ENCODE measurements around the gene PPP2R2C. TPM values are rescaled to one million over a fixed set of nuclear protein-coding genes. Genes with fewer than 3 reads are reported as not detected.

Gene PPP2R2C
- polyA plus RNA-seq, 1 of the 3 experiments (the other 2 are of a cell fraction) = 0.21 TPM

DNA sequence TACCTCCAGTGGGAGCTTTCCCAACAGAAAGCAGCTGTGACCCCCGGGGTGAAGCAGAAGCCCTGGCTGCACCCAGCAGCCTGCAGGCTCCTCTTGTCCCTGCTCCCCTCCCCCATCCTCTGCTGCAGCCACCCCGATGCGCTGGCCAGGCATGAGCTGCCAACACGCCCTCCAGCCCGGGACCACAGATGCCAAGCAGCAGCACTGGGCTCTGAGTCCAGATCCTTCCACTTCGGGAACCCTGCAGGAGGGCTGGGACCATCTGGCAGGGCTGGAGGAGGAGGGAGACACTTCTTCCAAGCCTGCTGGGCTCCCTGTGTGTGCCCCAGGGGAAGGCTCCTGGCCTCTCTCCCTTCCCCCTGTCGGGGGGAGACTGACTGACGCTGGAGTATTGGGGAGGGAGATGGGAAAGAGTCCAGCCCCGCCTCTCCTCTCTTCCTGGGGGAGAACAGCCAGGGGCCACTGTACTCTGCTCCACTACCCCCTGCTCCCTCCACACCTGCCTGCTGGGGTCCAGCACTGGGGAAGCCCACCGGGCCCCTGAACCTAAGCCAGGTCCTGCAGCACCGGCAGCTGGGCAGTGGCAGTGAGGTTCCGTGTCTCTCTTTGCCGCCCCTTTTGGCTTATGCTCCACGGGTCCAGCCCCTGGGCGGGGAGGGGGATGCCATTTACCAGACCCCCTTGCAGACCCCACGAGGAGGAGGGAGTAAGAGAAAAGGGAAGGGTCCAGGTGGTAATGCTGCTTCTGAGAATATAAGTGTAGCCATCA is 55.7 kb downstream of the PPP2R2C start:
- Histone ChIP-seq H3K27ac (ENCODE audit: low read depth in 2 of 2, low read length in 1 of 2) (no peak overlapping the region), H3K27me3 (ENCODE audit: insufficient read depth) (no peaks in the 10 kb centered on the region), H3K4me3 (ENCODE audit: low read depth in 2 of 2, low read length in 1 of 2) (no peak overlapping the region), H3K9me2 (no peaks in the 10 kb centered on the region), H4K20me1 (ENCODE audit: insufficient read depth) (no peaks in the 10 kb centered on the region), H2AFZ (ENCODE audit: low read depth) (no peak overlapping the region), H3K36me3 (replicated peaks in 1 of 2; ENCODE audit: control insufficient read depth in 1 of 2, insufficient read depth in 2 of 2, low read length in 1 of 2) (no peaks in the 10 kb centered on the region), H3K9ac (no peak overlapping the region), H3F3A (replicated peaks; ENCODE audit: insufficient read depth) (no peaks in the 10 kb centered on the region), H3K4me1 (ENCODE audit: control insufficient read depth in 1 of 2, insufficient read depth in 2 of 2, low read depth in 1 of 2, low read length in 1 of 2) (peaks cover 0 to 19% of the 10 kb centered on the region in 2 experiments; a peak in 1 of 4 replicates), H3K4me2 (no peak overlapping the region), H3K79me2 (ENCODE audit: insufficient read depth) (no peaks in the 10 kb centered on the region), H3K9me3 (no peaks in the 10 kb centered on the region)
- DNase-seq = peak; percentile 85
- ChIA-PET CTCF (interaction anchor here (1.2 to 1.6 kb wide), 2 partner anchors 12 to 19 kb away, joined by 3 read pairs; no protein-coding TSS in a partner anchor), POLR2A (interaction anchor here (1.0 kb wide), 1 partner anchor 228 kb away, joined by 3 read pairs; no protein-coding TSS in a partner anchor)
- WGBS (ENCODE audit: low lambda C conversion rate) = 38% methylated on average over 11 of the region's 16 CpGs
- TF ChIP-seq, protein P1, sequence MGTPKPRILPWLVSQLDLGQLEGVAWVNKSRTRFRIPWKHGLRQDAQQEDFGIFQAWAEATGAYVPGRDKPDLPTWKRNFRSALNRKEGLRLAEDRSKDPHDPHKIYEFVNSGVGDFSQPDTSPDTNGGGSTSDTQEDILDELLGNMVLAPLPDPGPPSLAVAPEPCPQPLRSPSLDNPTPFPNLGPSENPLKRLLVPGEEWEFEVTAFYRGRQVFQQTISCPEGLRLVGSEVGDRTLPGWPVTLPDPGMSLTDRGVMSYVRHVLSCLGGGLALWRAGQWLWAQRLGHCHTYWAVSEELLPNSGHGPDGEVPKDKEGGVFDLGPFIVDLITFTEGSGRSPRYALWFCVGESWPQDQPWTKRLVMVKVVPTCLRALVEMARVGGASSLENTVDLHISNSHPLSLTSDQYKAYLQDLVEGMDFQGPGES (IDR thresholded peaks at IDR 0.05; ENCODE audit: low read depth, low read length) = no peak
- TF ChIP-seq CHD2 (IDR thresholded peaks at IDR 0.05; ENCODE audit: low read length, partially characterized antibody) = peak; percentile 77
- peak; percentile 30; the same call in 1 of the 2 replicates for TF ChIP-seq FOXJ3 (CRISPR knock-in tag; IDR thresholded peaks at IDR 0.05)
- TF ChIP-seq MXI1 (IDR thresholded peaks at IDR 0.05; ENCODE audit: low read depth, low read length) = peak; percentile 37; the same call in 1 of the 2 replicates
- TF ChIP-seq, protein P2, sequence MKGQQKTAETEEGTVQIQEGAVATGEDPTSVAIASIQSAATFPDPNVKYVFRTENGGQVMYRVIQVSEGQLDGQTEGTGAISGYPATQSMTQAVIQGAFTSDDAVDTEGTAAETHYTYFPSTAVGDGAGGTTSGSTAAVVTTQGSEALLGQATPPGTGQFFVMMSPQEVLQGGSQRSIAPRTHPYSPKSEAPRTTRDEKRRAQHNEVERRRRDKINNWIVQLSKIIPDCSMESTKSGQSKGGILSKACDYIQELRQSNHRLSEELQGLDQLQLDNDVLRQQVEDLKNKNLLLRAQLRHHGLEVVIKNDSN (IDR thresholded peaks at IDR 0.05; ENCODE audit: borderline replicate concordance, low read depth) = no peak
- TF ChIP-seq, protein P3, sequence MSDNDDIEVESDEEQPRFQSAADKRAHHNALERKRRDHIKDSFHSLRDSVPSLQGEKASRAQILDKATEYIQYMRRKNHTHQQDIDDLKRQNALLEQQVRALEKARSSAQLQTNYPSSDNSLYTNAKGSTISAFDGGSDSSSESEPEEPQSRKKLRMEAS (IDR thresholded peaks at IDR 0.05; ENCODE audit: low read depth) = no peak
- TF ChIP-seq NRF1 (IDR thresholded peaks at IDR 0.05; ENCODE audit: low read depth, low read length) = no peak
- no peak for TF ChIP-seq FOSL2 (IDR thresholded peaks at IDR 0.05; ENCODE audit: borderline replicate concordance, low read depth)
- TF ChIP-seq EZH2phosphoT487 (IDR thresholded peaks at IDR 0.05; ENCODE audit: borderline replicate concordance, low read depth) = no peak
- TF ChIP-seq, protein P4, sequence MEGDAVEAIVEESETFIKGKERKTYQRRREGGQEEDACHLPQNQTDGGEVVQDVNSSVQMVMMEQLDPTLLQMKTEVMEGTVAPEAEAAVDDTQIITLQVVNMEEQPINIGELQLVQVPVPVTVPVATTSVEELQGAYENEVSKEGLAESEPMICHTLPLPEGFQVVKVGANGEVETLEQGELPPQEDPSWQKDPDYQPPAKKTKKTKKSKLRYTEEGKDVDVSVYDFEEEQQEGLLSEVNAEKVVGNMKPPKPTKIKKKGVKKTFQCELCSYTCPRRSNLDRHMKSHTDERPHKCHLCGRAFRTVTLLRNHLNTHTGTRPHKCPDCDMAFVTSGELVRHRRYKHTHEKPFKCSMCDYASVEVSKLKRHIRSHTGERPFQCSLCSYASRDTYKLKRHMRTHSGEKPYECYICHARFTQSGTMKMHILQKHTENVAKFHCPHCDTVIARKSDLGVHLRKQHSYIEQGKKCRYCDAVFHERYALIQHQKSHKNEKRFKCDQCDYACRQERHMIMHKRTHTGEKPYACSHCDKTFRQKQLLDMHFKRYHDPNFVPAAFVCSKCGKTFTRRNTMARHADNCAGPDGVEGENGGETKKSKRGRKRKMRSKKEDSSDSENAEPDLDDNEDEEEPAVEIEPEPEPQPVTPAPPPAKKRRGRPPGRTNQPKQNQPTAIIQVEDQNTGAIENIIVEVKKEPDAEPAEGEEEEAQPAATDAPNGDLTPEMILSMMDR (IDR thresholded peaks at IDR 0.05) = no peak
- TF ChIP-seq, protein P5, sequence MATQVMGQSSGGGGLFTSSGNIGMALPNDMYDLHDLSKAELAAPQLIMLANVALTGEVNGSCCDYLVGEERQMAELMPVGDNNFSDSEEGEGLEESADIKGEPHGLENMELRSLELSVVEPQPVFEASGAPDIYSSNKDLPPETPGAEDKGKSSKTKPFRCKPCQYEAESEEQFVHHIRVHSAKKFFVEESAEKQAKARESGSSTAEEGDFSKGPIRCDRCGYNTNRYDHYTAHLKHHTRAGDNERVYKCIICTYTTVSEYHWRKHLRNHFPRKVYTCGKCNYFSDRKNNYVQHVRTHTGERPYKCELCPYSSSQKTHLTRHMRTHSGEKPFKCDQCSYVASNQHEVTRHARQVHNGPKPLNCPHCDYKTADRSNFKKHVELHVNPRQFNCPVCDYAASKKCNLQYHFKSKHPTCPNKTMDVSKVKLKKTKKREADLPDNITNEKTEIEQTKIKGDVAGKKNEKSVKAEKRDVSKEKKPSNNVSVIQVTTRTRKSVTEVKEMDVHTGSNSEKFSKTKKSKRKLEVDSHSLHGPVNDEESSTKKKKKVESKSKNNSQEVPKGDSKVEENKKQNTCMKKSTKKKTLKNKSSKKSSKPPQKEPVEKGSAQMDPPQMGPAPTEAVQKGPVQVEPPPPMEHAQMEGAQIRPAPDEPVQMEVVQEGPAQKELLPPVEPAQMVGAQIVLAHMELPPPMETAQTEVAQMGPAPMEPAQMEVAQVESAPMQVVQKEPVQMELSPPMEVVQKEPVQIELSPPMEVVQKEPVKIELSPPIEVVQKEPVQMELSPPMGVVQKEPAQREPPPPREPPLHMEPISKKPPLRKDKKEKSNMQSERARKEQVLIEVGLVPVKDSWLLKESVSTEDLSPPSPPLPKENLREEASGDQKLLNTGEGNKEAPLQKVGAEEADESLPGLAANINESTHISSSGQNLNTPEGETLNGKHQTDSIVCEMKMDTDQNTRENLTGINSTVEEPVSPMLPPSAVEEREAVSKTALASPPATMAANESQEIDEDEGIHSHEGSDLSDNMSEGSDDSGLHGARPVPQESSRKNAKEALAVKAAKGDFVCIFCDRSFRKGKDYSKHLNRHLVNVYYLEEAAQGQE (IDR thresholded peaks at IDR 0.05; ENCODE audit: low read depth, low read length) = no peak
- TF ChIP-seq RCOR1 (IDR thresholded peaks at IDR 0.05; ENCODE audit: low read length) = no peak
- TF ChIP-seq, protein P6, sequence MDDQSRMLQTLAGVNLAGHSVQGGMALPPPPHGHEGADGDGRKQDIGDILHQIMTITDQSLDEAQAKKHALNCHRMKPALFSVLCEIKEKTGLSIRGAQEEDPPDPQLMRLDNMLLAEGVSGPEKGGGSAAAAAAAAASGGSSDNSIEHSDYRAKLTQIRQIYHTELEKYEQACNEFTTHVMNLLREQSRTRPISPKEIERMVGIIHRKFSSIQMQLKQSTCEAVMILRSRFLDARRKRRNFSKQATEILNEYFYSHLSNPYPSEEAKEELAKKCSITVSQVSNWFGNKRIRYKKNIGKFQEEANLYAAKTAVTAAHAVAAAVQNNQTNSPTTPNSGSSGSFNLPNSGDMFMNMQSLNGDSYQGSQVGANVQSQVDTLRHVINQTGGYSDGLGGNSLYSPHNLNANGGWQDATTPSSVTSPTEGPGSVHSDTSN (IDR thresholded peaks at IDR 0.05) = no peak
- peak in 1 of 2 experiments; percentile 46; a peak in 1 of 4 replicates for TF ChIP-seq EP300 (IDR thresholded peaks at IDR 0.05; ENCODE audit: borderline replicate concordance in 1 of 2, low read depth in 1 of 2, low read length in 1 of 2)
- TF ChIP-seq, protein P7, sequence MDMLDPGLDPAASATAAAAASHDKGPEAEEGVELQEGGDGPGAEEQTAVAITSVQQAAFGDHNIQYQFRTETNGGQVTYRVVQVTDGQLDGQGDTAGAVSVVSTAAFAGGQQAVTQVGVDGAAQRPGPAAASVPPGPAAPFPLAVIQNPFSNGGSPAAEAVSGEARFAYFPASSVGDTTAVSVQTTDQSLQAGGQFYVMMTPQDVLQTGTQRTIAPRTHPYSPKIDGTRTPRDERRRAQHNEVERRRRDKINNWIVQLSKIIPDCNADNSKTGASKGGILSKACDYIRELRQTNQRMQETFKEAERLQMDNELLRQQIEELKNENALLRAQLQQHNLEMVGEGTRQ (IDR thresholded peaks at IDR 0.05; ENCODE audit: borderline replicate concordance, low read depth, low read length) = no peak
- no peak for TF ChIP-seq RXRA (IDR thresholded peaks at IDR 0.05; ENCODE audit: borderline replicate concordance, low read depth)
- TF ChIP-seq, protein P8, sequence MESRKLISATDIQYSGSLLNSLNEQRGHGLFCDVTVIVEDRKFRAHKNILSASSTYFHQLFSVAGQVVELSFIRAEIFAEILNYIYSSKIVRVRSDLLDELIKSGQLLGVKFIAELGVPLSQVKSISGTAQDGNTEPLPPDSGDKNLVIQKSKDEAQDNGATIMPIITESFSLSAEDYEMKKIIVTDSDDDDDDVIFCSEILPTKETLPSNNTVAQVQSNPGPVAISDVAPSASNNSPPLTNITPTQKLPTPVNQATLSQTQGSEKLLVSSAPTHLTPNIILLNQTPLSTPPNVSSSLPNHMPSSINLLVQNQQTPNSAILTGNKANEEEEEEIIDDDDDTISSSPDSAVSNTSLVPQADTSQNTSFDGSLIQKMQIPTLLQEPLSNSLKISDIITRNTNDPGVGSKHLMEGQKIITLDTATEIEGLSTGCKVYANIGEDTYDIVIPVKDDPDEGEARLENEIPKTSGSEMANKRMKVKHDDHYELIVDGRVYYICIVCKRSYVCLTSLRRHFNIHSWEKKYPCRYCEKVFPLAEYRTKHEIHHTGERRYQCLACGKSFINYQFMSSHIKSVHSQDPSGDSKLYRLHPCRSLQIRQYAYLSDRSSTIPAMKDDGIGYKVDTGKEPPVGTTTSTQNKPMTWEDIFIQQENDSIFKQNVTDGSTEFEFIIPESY (IDR thresholded peaks at IDR 0.05; ENCODE audit: borderline replicate concordance, low read depth) = no peak
- no peak for TF ChIP-seq SMC3 (IDR thresholded peaks at IDR 0.05; ENCODE audit: low read depth, low read length)

All from SK-N-SH (cell line).